Measurements from ENCODE around the gene PRKAG2. TPM values are rescaled to one million over a fixed set of nuclear protein-coding genes. Genes with fewer than 3 reads are reported as not detected.

Gene PRKAG2
- polyA plus RNA-seq, 3 donors, result 29.2 to 59.8 (median 30.9) TPM

DNA sequence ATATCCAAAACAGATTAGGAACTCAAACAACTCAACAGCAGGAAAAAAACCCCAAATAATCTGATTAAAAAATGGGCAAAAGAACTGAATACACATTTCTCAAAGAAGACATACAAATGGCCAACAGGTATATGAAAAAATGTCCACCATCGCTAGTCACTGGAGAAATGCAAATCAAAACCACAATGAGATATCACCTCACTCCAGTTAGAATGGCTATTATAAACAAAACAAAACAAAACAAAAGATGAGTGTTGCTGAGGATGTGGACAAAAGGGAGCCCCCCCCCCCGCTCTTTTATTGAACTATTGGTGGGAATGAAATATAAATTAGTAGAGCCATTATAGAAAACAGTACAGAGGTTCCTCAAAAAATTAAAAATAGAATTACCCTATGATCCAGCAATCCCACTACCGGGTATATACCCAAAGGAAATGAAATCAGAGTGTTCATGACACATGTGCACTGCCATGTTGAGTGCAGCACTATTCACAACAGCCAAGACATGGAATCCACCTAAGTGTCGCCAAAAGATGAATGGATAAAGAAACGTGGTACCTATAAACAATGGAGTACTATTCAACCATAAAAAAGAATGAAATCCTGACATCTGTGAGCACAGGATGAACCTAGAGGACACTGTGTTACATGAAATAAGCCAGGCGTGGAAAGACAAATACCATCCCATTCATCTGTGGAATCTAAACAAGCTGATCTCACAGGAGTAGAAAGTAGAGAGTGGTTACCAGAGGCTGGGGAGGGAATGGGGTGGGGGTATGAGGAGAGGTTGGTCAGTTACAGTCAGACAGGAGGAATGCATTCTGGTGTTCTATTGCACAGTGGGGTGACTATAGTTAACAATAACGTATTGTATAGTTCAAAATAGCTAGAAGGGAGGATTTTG lies 279.1 kb downstream of the PRKAG2 start:
- Histone ChIP-seq H3K27ac (ENCODE audit: low read depth in 1 of 2, low read length in 2 of 2) (no peak overlapping the region), H3K36me3 (replicated peaks in 1 of 2; ENCODE audit: control insufficient read depth in 1 of 2, insufficient read depth in 2 of 2, low read length in 2 of 2) (peaks cover 25 to 49% of the 10 kb centered on the region in 2 donors), H3K4me1 (ENCODE audit: control insufficient read depth in 1 of 2, insufficient read depth in 2 of 2, low read length in 2 of 2) (no peaks in the 10 kb centered on the region), H3K79me2 (ENCODE audit: insufficient read depth, low read length) (peaks cover 7% of the 10 kb centered on the region), H3K9me3 (replicated peaks in 1 of 2; ENCODE audit: control insufficient read depth in 1 of 2, insufficient read depth in 1 of 2, low read length in 2 of 2) (no peaks in the 10 kb centered on the region), H3K4me2 (replicated peaks; ENCODE audit: extremely low read depth, low read length, poor library complexity, severe bottlenecking) (no peak overlapping the region), H3K27me3 (ENCODE audit: control insufficient read depth in 2 of 2, insufficient read depth in 2 of 2, low read length in 2 of 2) (no peaks in the 10 kb centered on the region), H3K4me3 (replicated peaks in 1 of 3; ENCODE audit: low read depth in 2 of 3, low read length in 3 of 3) (no peak overlapping the region), H2AFZ (ENCODE audit: insufficient read depth, low read depth, low read length, poor library complexity, severe bottlenecking) (no peak overlapping the region), H3K9ac (ENCODE audit: insufficient read depth, low read length, poor library complexity, severe bottlenecking) (no peak overlapping the region), H4K20me1 (ENCODE audit: insufficient read depth, low read length) (peaks cover 99% of the 10 kb centered on the region)
- peaks cover 0 to 2% (median 0%) of the 10 kb centered on the region in 3 donors for H3K27me3 Mint-ChIP-seq (ENCODE audit: low read depth in 3 of 3)
- 40% methylated on average over 1 of the region's 7 CpGs for WGBS (ENCODE audit: insufficient coverage)
- H3K4me1 Mint-ChIP-seq, result no peaks in the 10 kb centered on the region
- peaks cover 38% of the 10 kb centered on the region in 2 donors for H3K36me3 Mint-ChIP-seq
- H3K4me3 Mint-ChIP-seq, result no peak overlapping the region
- intact Hi-C loops (cut with micrococcal nuclease), result no loop called here
- peaks cover 0 to 3% (median 0%) of the 10 kb centered on the region in 7 donors for H3K9me3 Mint-ChIP-seq
- H3K27ac Mint-ChIP-seq, result no peak overlapping the region
- TF ChIP-seq, protein P1, sequence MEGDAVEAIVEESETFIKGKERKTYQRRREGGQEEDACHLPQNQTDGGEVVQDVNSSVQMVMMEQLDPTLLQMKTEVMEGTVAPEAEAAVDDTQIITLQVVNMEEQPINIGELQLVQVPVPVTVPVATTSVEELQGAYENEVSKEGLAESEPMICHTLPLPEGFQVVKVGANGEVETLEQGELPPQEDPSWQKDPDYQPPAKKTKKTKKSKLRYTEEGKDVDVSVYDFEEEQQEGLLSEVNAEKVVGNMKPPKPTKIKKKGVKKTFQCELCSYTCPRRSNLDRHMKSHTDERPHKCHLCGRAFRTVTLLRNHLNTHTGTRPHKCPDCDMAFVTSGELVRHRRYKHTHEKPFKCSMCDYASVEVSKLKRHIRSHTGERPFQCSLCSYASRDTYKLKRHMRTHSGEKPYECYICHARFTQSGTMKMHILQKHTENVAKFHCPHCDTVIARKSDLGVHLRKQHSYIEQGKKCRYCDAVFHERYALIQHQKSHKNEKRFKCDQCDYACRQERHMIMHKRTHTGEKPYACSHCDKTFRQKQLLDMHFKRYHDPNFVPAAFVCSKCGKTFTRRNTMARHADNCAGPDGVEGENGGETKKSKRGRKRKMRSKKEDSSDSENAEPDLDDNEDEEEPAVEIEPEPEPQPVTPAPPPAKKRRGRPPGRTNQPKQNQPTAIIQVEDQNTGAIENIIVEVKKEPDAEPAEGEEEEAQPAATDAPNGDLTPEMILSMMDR (IDR thresholded peaks at IDR 0.05), result no peak
- DNase-seq, result no peak

DNA sequence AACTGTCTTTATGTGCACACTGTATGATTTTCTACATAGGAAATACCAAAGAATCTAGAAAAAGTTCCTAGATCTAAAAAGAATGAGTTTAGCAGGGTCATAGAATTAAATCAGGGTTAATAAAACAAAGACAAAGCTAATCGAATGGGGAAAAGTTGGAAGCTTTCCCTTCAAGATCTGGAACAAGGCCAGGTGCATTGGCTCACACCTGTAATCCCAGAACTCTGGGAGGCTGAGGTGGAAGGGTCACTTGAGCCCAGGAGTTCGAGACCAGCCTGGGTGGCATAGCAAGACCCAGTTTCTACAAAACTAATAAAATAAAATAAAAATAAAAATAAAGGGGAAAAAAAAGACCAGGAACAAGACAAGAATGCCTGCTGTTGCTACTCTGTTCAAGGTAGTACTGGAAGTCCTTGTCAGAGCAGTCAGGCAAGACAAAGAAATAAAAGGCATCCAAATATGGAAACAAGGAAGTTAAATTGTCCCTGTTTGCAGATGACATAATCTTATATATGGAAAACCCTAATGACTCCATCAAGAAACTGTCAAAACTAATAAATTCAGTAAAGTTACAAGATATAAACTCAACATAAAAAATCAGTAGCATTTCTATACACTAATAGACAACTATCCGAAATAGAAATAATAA lies 281.1 kb downstream of the PRKAG2 start:
- no peak overlapping the region for H3K4me3 ChIP-seq (replicated peaks in 1 of 3; ENCODE audit: low read depth in 2 of 3, low read length in 3 of 3)
- H2AFZ ChIP-seq (ENCODE audit: insufficient read depth, low read depth, low read length, poor library complexity, severe bottlenecking), result no peak overlapping the region
- H3K4me1 ChIP-seq (ENCODE audit: control insufficient read depth in 1 of 2, insufficient read depth in 2 of 2, low read length in 2 of 2), result no peaks in the 10 kb centered on the region
- peaks cover 45 to 51% of the 10 kb centered on the region in 2 donors for H3K36me3 ChIP-seq (replicated peaks in 1 of 2; ENCODE audit: control insufficient read depth in 1 of 2, insufficient read depth in 2 of 2, low read length in 2 of 2)
- intact Hi-C loops (cut with micrococcal nuclease), result no loop called here
- H4K20me1 ChIP-seq (ENCODE audit: insufficient read depth, low read length), result peaks cover 98% of the 10 kb centered on the region
- Mint-ChIP-seq H3K36me3 (peaks cover 43 to 44% of the 10 kb centered on the region in 2 donors), H3K4me3 (no peak overlapping the region), H3K27ac (peak overlapping the region in 1 of 7 donors; percentile 1), H3K27me3 (ENCODE audit: low read depth in 3 of 3) (no peaks in the 10 kb centered on the region), H3K4me1 (no peaks in the 10 kb centered on the region), H3K9me3 (no peaks in the 10 kb centered on the region)
- H3K9ac ChIP-seq (ENCODE audit: insufficient read depth, low read length, poor library complexity, severe bottlenecking), result no peak overlapping the region
- peaks cover 4% of the 10 kb centered on the region for H3K79me2 ChIP-seq (ENCODE audit: insufficient read depth, low read length)
- no peak for DNase-seq
- H3K27me3 ChIP-seq (ENCODE audit: control insufficient read depth in 2 of 2, insufficient read depth in 2 of 2, low read length in 2 of 2), result no peaks in the 10 kb centered on the region
- H3K27ac ChIP-seq (ENCODE audit: low read depth in 1 of 2, low read length in 2 of 2), result no peak overlapping the region
- TF ChIP-seq, protein P1 (IDR thresholded peaks at IDR 0.05), result no peak
- 86% methylated on average over 1 of the region's 3 CpGs for WGBS (ENCODE audit: insufficient coverage)
- H3K4me2 ChIP-seq (replicated peaks; ENCODE audit: extremely low read depth, low read length, poor library complexity, severe bottlenecking), result no peak overlapping the region
- H3K9me3 ChIP-seq (replicated peaks in 1 of 2; ENCODE audit: control insufficient read depth in 1 of 2, insufficient read depth in 1 of 2, low read length in 2 of 2), result no peaks in the 10 kb centered on the region
